Calu3 (cell line): Measurements from ENCODE around the gene POP4. TPM values are rescaled to one million over a fixed set of nuclear protein-coding genes. Genes with fewer than 3 reads are reported as not detected.

Experiments
- BruUV-seq: library from RNA; stranded (reverse); fragments of 400-500 nt; replicated peaks from 2 replicates; lab custom pipeline; 2021; lab: Mats Ljungman, UMichigan
- CTCF ChIA-PET: fragments of 300-600 bp; sonication (Branson Sonifier 250); formaldehyde crosslinking; loops from one replicate; lab custom pipeline; 2022; ENCODE audit warnings: antibody characterized with exemption; lab: Charles Lee
- DNase-seq: peaks from one replicate; pipeline ENCODE4 v3.0.0; 2022
- H3K27ac Mint-ChIP-seq: one replicate; pipeline ENCODE4 v1.8.0; 2022; ENCODE audit warnings: mixed read lengths; ENCODE audit not compliant: unreplicated experiment
- H3K27me3 Mint-ChIP-seq: one replicate; pipeline ENCODE4 v1.8.0; 2022; ENCODE audit warnings: mixed read lengths; ENCODE audit not compliant: unreplicated experiment
- H3K36me3 Mint-ChIP-seq: one replicate; pipeline ENCODE4 v1.8.0; 2022; ENCODE audit warnings: mild to moderate bottlenecking, moderate library complexity, mixed read lengths; ENCODE audit not compliant: insufficient read depth, unreplicated experiment
- H3K4me1 Mint-ChIP-seq: one replicate; pipeline ENCODE4 v1.8.0; 2022; ENCODE audit warnings: mild to moderate bottlenecking, low read depth, mixed read lengths; ENCODE audit not compliant: unreplicated experiment
- H3K4me3 Mint-ChIP-seq: one replicate; pipeline ENCODE4 v1.8.0; 2022; ENCODE audit warnings: mild to moderate bottlenecking, low read depth, moderate library complexity, mixed read lengths; ENCODE audit not compliant: unreplicated experiment
- H3K9me3 Mint-ChIP-seq: one replicate; pipeline ENCODE4 v1.8.0; 2022; ENCODE audit warnings: low read depth, mixed read lengths; ENCODE audit not compliant: unreplicated experiment
- intact Hi-C: fragments of 100-400 bp; cut with micrococcal nuclease; formaldehyde crosslinking; loops from one replicate; pipeline ENCODE4 v1.10.0; 2022; ENCODE audit not compliant: unreplicated experiment
- total RNA-seq: library from RNA; stranded (reverse); gene quantifications from 2 replicates; pipeline ENCODE4 v1.2.3, GENCODE V29; 2022
- TF ChIP-seq, protein P1 (sequence below): fragments of 200-600 bp; IDR thresholded peaks from one replicate; pipeline ENCODE4 v1.8.0; 2022; ENCODE audit warnings: antibody characterized with exemption; ENCODE audit not compliant: unreplicated experiment

The POP4 gene
- total RNA-seq, 1 experiment from 2014 or later, result 72.9 TPM

DNA sequence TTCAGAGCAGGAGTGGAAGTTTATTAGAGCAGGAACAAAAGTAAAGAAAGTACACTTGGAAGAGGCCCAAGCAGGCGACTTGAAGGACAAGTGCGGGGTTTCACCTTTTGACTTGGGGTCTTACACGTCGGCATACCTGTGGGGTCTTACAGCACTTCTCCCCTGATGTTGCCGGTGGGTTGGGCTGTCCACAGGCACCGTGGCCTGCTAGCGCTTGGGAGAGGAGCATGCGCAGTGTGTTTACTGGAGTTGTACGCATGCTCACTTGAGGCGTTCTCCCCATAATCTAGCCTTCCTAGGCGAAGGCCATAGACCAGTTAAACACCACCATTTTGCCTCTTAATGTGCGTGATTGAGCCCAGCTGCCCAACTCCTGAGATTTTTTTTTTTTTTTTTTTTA, 34.1 kb downstream of the POP4 start:
- DNase-seq, result no peak
- CTCF ChIA-PET, result interaction anchor here (0.6 kb wide), 1 partner anchor 29 kb away, joined by 5 read pairs; no protein-coding TSS in a partner anchor
- Mint-ChIP-seq H3K9me3 (no peaks in the 10 kb centered on the region), H3K4me1 (no peaks in the 10 kb centered on the region), H3K27ac (no peak overlapping the region), H3K36me3 (no peaks in the 10 kb centered on the region), H3K4me3 (no peak overlapping the region), H3K27me3 (peaks cover 85% of the 10 kb centered on the region)
- TF ChIP-seq, protein P1, sequence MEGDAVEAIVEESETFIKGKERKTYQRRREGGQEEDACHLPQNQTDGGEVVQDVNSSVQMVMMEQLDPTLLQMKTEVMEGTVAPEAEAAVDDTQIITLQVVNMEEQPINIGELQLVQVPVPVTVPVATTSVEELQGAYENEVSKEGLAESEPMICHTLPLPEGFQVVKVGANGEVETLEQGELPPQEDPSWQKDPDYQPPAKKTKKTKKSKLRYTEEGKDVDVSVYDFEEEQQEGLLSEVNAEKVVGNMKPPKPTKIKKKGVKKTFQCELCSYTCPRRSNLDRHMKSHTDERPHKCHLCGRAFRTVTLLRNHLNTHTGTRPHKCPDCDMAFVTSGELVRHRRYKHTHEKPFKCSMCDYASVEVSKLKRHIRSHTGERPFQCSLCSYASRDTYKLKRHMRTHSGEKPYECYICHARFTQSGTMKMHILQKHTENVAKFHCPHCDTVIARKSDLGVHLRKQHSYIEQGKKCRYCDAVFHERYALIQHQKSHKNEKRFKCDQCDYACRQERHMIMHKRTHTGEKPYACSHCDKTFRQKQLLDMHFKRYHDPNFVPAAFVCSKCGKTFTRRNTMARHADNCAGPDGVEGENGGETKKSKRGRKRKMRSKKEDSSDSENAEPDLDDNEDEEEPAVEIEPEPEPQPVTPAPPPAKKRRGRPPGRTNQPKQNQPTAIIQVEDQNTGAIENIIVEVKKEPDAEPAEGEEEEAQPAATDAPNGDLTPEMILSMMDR, result no peak
- no TSS peak for BruUV-seq
- intact Hi-C loops, result no loop called here

DNA sequence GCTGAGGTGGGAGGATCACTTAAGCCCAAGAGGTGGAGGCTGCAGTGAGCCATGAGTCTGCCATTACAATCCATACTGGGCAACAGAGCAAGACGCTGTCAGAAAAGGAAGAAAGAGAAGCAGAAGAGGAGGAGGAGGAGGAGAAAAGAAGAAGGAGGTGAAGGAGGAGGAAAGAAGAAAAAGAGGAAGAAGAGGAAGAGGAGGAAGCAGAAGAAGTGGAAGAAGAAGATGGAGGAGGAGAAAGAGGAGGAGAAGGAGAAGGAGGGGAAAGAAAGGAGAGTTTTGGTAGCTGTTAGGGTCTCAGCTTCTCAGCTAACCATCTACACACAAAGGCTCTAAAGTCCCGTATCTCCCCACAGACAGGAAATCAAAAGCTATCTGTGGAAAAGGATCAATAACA, 35.5 kb downstream of the POP4 start:
- TF ChIP-seq, protein P1, result no peak

DNA sequence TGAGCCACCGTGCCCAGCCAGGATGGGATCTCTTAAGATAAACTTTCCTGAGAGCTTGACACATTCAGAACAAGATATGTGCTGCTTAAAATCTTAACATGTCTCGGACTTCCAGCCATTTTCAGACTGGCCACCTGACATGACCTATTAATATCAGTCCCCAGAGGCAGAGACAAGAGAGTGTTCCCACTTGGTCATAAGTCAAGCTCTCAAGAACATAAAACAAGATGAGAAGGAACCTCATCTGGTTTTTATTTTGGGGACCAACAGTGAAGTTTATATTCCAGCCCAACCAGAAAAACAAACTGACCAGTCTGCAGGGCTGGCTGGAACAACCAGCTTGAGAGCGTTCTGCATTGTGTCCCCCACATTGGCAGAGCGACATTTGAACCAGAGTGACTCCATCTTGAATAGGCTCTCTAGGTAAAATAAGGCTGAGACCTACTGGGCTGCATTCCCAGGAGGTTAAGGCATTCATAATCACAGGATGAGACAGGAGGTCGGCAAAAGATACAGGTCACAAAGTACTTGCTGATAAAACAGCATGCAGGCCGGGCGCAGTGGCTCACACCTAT, 37.4 kb downstream of the POP4 start:
- CTCF ChIA-PET, result no interaction called here
- intact Hi-C loops, result no loop called here
- no peak for DNase-seq
- H3K4me3 Mint-ChIP-seq, result no peak overlapping the region
- no TSS peak for BruUV-seq
- no peaks in the 10 kb centered on the region for H3K36me3 Mint-ChIP-seq
- H3K27me3 Mint-ChIP-seq, result peaks cover 69% of the 10 kb centered on the region
- no peaks in the 10 kb centered on the region for H3K4me1 Mint-ChIP-seq
- H3K27ac Mint-ChIP-seq, result no peak overlapping the region
- TF ChIP-seq, protein P1, result no peak
- H3K9me3 Mint-ChIP-seq, result no peaks in the 10 kb centered on the region

More for the DNA sequence above, 35.5 kb downstream of the POP4 start:
- H3K27me3 Mint-ChIP-seq, result peaks cover 85% of the 10 kb centered on the region
- H3K9me3 Mint-ChIP-seq, result no peaks in the 10 kb centered on the region
- no TSS peak for BruUV-seq
- DNase-seq, result no peak
- CTCF ChIA-PET, result no interaction called here
- H3K4me1 Mint-ChIP-seq, result no peaks in the 10 kb centered on the region
- H3K4me3 Mint-ChIP-seq, result no peak overlapping the region
- no peak overlapping the region for H3K27ac Mint-ChIP-seq
- no peaks in the 10 kb centered on the region for H3K36me3 Mint-ChIP-seq
- intact Hi-C loops, result no loop called here

DNA sequence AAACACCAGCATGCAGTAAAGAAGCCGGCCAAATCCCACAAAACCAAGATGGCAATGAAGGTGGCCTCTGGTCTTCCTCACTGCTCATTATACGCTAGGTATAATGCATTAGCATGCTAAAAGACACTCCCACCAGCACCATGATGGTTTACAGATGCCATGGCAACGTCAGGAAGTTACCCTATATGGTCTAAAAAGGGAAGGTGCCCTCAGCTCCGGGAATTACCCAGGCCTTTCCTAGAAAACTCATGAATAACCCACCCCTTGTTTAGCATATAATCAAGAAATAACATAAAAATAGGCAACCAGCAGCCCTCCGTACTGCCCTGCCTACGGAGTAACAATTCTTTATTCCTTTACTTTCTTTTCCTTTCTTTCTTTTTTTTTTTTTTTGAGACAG, 38.1 kb downstream of the POP4 start:
- Mint-ChIP-seq H3K27me3 (peaks cover 62% of the 10 kb centered on the region), H3K27ac (no peak overlapping the region), H3K36me3 (no peaks in the 10 kb centered on the region), H3K9me3 (no peaks in the 10 kb centered on the region), H3K4me3 (no peak overlapping the region), H3K4me1 (no peaks in the 10 kb centered on the region)
- no TSS peak for BruUV-seq
- DNase-seq, result no peak
- TF ChIP-seq, protein P1, result no peak
- CTCF ChIA-PET, result interaction anchor here (0.7 kb wide), 1 partner anchor 43 kb away, joined by 3 read pairs; no protein-coding TSS in a partner anchor
- intact Hi-C loops, result no loop called here
